A549 treated with Mapracorat at 1 μM for 4 hours (cell line): ENCODE data around the gene MSRB2. TPM values are rescaled to one million over a fixed set of nuclear protein-coding genes. Genes with fewer than 3 reads are reported as not detected.

ENCODE experiments used
- total RNA-seq: library from RNA; stranded (reverse); fragments of 200-300 nt; extraction: Qiagen RNA extraction; gene quantifications from 5 replicates; pipeline ENCODE4 v1.2.3, GENCODE V29; 2022

The MSRB2 gene
- total RNA-seq, result 12.5 to 18.5 TPM (median 15.8 TPM) in 5 replicates

GRCh38 chr10:23095404-23095965 lies at the start of gene MSRB2:
TSS of gene MSRB2 (plus strand) at chr10:23095579. CDS start at chr10:23095609, 30 bp downstream.

Other genes with a start within 250 kb of the MSRB2 start
- gene ARMC3, start 167.5 kb upstream of the MSRB2 start, total RNA-seq, result 0.35 to 0.74 TPM (median 0.58 TPM) in 5 replicates
- not detected in 5 replicates for gene PTF1A, start 96.7 kb downstream of the MSRB2 start, total RNA-seq
- 0.06 to 0.13 TPM (median 0.13 TPM) in 3 of 5 replicates, not detected in the others for gene C10orf67, start 249.2 kb downstream of the MSRB2 start, total RNA-seq